ENCODE results near the gene ADORA1.

ADORA1 gene

DNA sequence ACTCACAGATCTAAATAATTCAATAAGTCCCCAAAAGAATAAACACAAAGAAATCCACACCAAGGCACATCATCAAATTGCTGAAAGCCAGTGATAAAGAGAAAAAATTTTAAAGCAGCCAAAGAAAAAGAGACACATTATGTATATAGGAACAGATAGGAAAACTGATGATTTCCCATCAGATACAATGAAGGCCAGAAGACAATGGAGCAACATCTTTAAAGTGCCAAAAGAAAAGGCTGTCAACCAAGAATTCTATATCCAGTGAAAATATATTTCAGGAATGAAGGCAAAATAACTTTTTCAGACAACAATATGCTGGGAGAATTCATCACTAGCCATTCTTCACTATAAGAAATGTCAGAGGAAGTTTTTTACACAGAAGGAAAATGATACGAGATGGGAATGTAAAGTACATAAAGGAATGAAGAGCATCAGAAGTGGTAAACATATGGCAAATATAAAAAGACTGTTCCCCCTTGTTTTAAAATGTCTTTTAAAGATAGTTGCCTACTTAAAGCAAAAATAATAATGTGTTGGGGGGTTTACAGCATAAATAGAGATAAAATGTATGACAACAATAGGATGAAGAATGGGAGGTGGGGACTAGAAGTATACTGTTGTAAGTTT is 32.4 kb upstream of the ADORA1 start:
- DNase-seq: no peak

GRCh38 chr1:203096566-203096965 is 31.0 kb upstream of the ADORA1 start:
- DNase-seq: no peak

- no peak for DNase-seq
Observed at GRCh38 chr1:203097001-203097400, 30.5 kb upstream of the ADORA1 start.

DNA sequence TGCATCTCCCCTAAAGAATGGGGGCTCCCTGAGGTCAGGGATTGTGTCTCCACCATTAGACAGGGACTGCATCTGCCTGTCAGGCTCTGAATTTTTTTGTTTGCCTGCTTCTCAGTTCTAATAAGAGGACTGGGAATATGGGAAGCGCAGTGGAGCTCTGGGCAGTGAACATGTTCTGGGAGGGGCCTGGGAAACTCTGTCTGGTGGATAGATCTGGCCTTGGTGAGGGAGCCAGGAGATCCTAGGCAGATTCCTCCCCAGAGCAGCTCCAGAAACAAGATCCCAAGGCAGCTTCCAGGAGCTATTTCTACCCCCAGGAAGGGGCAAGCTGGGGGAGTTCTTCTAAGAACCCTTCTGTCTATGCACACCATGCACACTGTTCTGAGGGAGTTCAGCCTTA is 29.1 kb upstream of the ADORA1 start:
- DNase-seq: no peak

GRCh38 chr1:203098914-203099520 is 28.5 kb upstream of the ADORA1 start:
- no peak for DNase-seq

DNA sequence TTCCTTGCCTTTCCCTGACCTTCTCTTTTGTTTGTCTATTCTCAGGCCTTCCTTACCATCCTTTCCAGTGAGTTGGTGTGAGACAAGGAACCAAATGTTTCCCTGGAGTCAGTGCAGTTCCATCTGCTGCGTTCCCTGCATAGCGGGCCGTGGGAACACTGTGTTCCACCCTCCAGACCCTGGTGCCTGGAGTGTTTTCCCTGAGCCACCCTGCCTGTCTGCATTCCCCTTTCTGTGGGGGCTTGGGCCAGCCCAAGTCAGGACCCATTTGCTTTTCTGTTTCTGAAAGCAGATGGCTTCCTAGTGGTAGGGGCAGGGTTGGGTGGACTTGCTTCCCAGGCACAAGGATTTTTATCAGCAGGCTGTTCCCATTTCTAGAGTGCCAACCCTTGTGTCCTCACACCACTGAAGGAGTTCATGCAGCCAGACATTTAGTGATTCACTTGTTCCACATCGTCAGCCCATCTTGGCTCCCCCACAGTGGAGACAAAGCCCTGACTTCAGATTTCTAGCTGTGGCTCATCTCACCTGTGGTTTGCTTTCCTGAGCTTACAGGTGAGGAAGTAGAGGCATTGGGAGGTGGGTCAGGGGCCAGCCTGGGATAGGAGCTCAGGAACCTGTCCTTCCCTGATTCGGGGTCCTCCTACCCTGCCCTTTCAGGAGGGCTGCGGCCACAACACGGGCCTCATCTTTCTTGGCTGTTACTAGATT is 27.6 kb upstream of the ADORA1 start:
- DNase-seq: no peak

- DNase-seq: no peak
Observed at GRCh38 chr1:203100516-203100869, 27.0 kb upstream of the ADORA1 start.

DNA sequence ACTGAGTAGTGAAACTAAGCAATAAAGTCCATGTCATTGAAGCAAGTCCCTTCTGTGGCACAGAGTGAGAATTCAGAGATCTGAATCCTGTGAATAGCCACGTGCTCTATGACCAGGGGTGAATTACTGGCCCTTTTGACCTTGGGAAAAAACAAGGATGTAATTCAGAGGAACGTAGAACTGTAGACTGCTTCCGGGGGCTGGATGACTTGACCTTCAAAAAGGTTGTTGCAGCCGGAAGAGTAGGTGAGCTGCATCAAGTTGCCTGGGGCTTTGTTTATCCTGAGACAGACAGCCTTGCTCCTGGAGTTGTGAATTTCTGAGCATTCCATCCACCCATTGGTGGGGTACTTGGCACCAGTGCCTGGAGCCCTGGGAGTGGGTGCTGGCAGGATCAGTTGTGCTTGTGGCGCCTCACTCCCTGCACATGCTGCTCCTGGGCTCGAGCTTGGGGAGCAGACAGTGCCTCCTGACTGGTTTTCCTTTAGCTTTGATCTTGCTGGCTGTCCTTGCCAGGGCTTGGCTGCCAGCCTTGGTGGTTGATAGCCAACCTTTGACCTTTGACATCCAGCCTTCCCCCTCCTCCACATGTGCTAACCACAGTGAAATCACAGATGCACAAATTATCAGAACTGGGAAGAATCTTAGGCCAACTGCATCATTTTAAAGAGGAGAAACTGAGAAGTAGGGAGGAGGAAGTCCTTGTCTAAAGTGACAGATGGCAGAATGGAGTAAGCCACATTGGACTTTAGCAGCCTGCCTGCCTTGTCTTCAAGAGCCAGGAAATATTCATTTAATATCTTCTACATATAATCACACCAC is 25.5 kb upstream of the ADORA1 start:
- no peak for DNase-seq

GRCh38 chr1:203103216-203103615 is 24.3 kb upstream of the ADORA1 start:
- DNase-seq: no peak

DNA sequence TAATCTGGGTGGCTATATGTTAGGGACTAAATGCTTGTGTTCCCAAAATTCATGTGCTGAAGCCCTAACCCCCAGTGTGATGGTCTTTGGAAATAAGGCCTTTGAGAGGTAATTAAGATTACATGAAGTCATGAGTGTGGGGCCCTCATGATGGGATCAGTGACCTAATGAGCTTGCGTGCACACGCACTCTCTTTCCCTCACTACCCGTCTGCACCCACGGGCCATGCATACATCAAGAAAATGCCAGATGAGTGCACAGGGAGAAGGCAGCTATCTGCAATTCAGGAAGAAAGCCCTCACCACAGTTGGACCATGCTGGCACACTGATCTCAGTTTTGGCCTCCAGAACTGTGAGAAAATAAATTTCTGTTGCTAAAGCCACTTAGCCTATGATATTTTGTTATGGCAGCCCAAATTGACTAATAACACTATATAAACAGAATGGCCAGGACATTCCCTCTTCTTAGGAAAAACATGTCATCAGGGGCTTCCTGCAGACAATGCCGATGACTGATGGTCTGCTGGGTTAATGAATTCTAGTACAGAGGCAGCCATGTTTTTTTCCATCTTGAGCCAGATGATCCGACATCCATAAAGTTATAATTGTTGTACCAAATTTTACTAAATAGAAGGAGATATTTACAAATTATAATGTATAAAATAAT is 23.6 kb upstream of the ADORA1 start:
- DNase-seq: no peak

GRCh38 chr1:203104789-203105390 is 22.6 kb upstream of the ADORA1 start:
- DNase-seq: no peak

- DNase-seq: no peak
Observed at GRCh38 chr1:203112475-203112874, 15.1 kb upstream of the ADORA1 start.

DNA sequence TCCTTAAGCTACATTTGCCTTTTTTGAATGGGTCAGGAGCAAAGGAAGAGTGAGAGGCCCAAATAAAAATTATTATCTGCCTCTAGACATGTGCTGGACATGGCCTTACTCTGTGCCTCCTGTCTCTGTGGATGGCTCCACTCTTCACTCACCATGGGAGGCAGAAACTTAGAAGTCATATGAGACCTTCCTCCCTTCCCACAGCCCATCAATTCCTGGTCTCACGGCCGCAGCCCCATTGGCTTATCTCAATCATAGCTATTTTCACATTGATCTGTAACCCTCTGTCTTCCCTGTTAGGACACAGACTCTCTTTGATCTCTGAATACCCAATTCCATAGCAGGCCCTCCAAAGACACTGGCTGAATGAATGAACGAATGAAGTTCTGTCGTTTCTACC is 14.2 kb upstream of the ADORA1 start:
- DNase-seq: no peak

- no peak for DNase-seq
Observed at GRCh38 chr1:203114202-203114601, 13.3 kb upstream of the ADORA1 start.

DNA sequence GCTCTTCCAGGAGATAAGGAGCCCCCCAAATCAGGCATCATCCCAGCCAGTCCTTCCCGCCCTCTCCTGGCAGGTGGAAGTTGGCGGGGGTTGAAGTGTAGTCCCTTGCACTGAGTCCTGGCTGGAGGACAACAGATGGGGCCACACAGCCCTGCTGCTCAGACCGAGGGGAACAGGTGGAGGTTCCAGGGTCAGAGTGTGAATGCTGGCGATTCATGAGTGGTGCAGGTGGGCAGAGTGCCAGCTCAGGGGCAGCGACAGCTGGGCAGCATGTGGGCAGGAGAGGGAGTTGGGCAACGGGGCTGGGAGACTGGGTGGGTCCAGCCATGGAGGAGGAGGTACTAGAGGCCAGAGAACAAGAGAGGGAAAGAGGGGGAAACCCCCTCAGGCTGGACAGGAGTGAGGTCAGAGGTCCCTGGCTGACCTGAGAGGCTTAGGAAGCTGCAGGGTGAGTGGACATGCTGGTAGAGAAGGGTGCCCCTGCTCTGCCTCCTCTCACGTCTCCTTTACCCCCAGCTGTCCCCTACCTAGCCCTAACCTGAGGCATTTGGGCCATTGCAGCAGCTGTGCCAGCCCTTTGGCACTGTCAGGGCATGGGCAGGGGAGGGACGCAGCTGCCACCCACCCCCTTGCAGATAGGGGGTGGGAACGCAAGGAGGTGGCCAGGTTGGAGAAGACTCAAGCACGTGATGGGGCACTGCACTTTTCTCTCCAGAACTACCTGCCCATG is 11.3 kb upstream of the ADORA1 start:
- DNase-seq: no peak

- peak; percentile 33 to 86 for DNase-seq
Observed at GRCh38 chr1:203117611-203118575, 9.6 kb upstream of the ADORA1 start.

GRCh38 chr1:203120325-203121153 is 7.0 kb upstream of the ADORA1 start:
- DNase-seq: no peak

- DNase-seq: no peak
Observed at GRCh38 chr1:203121186-203122015, 6.1 kb upstream of the ADORA1 start.

- no peak for DNase-seq
Observed at GRCh38 chr1:203122159-203122558, 5.4 kb upstream of the ADORA1 start.
